Astrocyte (in vitro differentiated cells and primary cell): ENCODE data around the gene DPP4.

Experiments used
- EZH2 ChIP-seq: IDR thresholded peaks from 2 replicates; pipeline ENCODE4 v1.6.1; 2012; ENCODE audit warnings: mild to moderate bottlenecking, low read length, inconsistent platforms; ENCODE audit not compliant: insufficient read depth
- TF ChIP-seq, protein P1 (sequence below): IDR thresholded peaks from 2 replicates; pipeline ENCODE4 v1.5.1; 2011; ENCODE audit warnings: low read depth, mild to moderate bottlenecking, inconsistent platforms, low read length, moderate library complexity; ENCODE audit not compliant: insufficient read depth

DNA sequence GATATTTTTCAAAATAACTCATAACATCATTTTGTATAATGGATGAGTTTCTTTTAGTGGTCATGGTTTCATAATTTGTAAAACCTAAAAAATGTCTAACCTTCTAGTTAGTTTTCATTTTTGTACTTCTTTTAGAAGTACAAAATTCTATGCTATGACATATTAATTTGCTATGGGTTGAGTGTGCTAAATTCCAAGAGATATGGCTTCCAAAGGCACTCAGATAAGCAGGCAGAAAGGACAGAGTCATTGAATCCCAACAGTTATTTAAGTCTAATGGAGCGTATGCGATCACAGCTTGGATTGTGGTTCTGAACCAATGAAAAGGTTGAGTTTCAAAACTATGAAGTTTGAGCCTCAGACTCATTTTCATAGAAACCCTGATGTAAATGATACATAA lies 41.1 kb upstream of the DPP4 start:
- TF ChIP-seq, protein P1, sequence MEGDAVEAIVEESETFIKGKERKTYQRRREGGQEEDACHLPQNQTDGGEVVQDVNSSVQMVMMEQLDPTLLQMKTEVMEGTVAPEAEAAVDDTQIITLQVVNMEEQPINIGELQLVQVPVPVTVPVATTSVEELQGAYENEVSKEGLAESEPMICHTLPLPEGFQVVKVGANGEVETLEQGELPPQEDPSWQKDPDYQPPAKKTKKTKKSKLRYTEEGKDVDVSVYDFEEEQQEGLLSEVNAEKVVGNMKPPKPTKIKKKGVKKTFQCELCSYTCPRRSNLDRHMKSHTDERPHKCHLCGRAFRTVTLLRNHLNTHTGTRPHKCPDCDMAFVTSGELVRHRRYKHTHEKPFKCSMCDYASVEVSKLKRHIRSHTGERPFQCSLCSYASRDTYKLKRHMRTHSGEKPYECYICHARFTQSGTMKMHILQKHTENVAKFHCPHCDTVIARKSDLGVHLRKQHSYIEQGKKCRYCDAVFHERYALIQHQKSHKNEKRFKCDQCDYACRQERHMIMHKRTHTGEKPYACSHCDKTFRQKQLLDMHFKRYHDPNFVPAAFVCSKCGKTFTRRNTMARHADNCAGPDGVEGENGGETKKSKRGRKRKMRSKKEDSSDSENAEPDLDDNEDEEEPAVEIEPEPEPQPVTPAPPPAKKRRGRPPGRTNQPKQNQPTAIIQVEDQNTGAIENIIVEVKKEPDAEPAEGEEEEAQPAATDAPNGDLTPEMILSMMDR = no peak
- no peak for TF ChIP-seq EZH2
